RWPE2 (cell line): ENCODE measurements around the gene DMBT1.

ENCODE experiments used
- ATAC-seq: fragments of 200-7000 bp; cut with Tn5 transposase; 3 replicates; pipeline ENCODE4 v1.9.1; 2021; ENCODE audit warnings: low read depth
- DNase-seq: peaks from one replicate; pipeline ENCODE4 v3.0.0-alpha.2; 2020; ENCODE audit warnings: low spot score
- H3K27ac ChIP-seq: fragments of 450-650 bp; 2 replicates; pipeline ENCODE4 v1.5.1; 2017; ENCODE audit warnings: mild to moderate bottlenecking; ENCODE audit not compliant: poor library complexity, severe bottlenecking
- H3K27me3 ChIP-seq: fragments of 250-450 bp; sonication (Bioruptor Pico); 2 replicates; pipeline ENCODE4 v1.5.1; 2021; ENCODE audit warnings: mild to moderate bottlenecking, moderate library complexity; ENCODE audit not compliant: insufficient read depth, poor library complexity, severe bottlenecking
- H3K36me3 ChIP-seq: fragments of 250-450 bp; sonication (Bioruptor Pico); 2 replicates; pipeline ENCODE4 v1.5.1; 2020; ENCODE audit warnings: low read depth, mild to moderate bottlenecking, moderate library complexity
- H3K4me1 ChIP-seq: fragments of 250-450 bp; sonication (Bioruptor Pico); 2 replicates; pipeline ENCODE4 v1.5.1; 2021; ENCODE audit warnings: mild to moderate bottlenecking, moderate library complexity; ENCODE audit not compliant: insufficient read depth, poor library complexity, severe bottlenecking
- H3K4me3 ChIP-seq: fragments of 250-450 bp; sonication (Bioruptor Pico); 2 replicates; pipeline ENCODE4 v1.5.1; 2021; ENCODE audit warnings: mild to moderate bottlenecking, moderate library complexity; ENCODE audit not compliant: severe bottlenecking
- H3K9me3 ChIP-seq: fragments of 250-450 bp; sonication (Bioruptor Pico); 2 replicates; pipeline ENCODE4 v1.5.1; 2021; ENCODE audit warnings: mild to moderate bottlenecking, moderate library complexity; ENCODE audit not compliant: severe bottlenecking
- CTCF ChIP-seq: fragments of 450-650 bp; IDR thresholded peaks from one replicate; pipeline ENCODE4 v1.5.1; 2017; ENCODE audit warnings: mild to moderate bottlenecking, moderate library complexity; ENCODE audit not compliant: poor library complexity, severe bottlenecking

The DMBT1 gene

DNA sequence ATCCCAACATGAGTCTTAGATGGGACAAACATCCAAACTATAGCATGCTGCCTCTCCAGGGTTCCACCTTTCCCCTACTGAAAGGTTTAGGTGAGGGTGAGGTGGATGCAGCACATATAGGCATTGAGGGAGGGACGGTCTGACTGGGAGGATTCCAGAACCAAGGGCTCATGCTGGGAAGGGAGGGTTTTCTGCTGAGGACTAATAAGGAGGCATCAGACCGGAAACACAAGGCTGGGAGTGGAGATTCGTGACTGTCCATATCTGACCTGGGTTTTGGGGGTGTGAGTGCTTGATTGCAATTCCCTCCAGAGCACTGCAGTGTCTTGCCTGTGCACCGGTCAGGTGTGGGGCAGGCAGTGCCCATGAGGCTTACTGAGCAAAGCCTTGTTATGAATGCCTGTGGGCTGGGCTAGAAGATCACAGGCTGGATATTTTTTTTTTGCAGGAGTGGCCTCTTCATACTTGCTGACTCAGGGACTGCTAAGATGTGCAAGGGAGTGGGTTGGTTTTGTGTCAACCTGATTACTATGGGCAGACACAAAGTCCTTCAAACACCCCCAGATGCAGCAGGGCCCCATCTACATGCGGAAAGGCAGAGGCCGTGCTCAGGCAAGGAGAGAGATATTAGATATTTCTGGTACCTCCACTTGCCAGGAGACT is 26.7 kb downstream of the DMBT1 start:
- Histone ChIP-seq H3K36me3 (no peaks in the 10 kb centered on the region), H3K4me1 (no peaks in the 10 kb centered on the region), H3K27ac (no peak overlapping the region), H3K27me3 (no peaks in the 10 kb centered on the region), H3K4me3 (no peak overlapping the region), H3K9me3 (no peaks in the 10 kb centered on the region)
- DNase-seq (no peak), ATAC-seq (no peak)
- TF ChIP-seq CTCF: no peak

DNA sequence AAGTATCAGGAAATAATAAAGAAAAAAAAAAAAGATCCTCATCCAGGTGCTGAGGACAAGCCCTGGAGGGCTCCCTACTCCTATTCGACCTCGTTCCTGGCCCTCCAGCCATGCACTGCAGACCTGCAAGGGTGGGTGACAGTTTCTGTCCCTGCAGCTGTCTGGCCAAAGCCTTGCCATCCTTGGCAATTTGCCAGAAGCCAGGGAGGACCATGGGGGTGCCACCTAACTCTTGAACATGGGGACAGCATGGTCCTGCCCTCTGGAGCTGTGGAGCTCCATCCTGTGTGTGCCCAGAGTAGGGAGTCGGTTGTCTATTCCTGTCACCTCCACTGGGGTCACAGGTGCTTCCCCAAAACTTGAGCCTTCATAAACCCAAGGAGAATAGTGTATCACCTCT is 27.8 kb downstream of the DMBT1 start:
- no peak overlapping the region for H3K27ac ChIP-seq
- H3K27me3 ChIP-seq: no peaks in the 10 kb centered on the region
- no peak for TF ChIP-seq CTCF
- H3K4me3 ChIP-seq: no peak overlapping the region
- ATAC-seq: no peak
- no peaks in the 10 kb centered on the region for H3K36me3 ChIP-seq
- no peaks in the 10 kb centered on the region for H3K9me3 ChIP-seq
- no peak for DNase-seq
- no peaks in the 10 kb centered on the region for H3K4me1 ChIP-seq

GRCh38 chr10:122590153-122590552 is 29.6 kb downstream of the DMBT1 start:
- no peaks in the 10 kb centered on the region for H3K4me1 ChIP-seq
- no peaks in the 10 kb centered on the region for H3K27me3 ChIP-seq
- ATAC-seq (no peak), DNase-seq (no peak)
- H3K9me3 ChIP-seq: no peaks in the 10 kb centered on the region
- H3K4me3 ChIP-seq: no peak overlapping the region
- no peak for TF ChIP-seq CTCF
- no peak overlapping the region for H3K27ac ChIP-seq
- H3K36me3 ChIP-seq: no peaks in the 10 kb centered on the region

- H3K27ac ChIP-seq: no peak overlapping the region
- H3K36me3 ChIP-seq: no peaks in the 10 kb centered on the region
- no peaks in the 10 kb centered on the region for H3K4me1 ChIP-seq
- ATAC-seq (no peak), DNase-seq (no peak)
- H3K27me3 ChIP-seq: no peaks in the 10 kb centered on the region
- H3K4me3 ChIP-seq: no peak overlapping the region
- no peaks in the 10 kb centered on the region for H3K9me3 ChIP-seq
- TF ChIP-seq CTCF: no peak
Observed at GRCh38 chr10:122591736-122592135, 31.2 kb downstream of the DMBT1 start.

DNA sequence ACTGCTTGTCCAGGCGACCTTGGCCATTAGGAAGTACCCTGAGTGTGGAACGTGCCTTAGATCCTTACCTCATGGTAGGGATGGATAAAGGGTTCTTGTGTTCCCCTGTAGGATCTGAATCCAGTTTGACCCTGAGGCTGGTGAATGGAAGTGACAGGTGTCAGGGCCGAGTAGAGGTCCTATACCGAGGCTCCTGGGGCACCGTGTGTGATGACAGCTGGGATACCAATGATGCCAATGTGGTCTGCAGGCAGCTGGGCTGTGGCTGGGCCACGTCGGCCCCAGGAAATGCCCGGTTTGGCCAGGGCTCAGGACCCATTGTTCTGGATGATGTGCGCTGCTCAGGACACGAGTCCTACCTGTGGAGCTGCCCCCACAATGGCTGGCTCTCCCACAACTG is 31.6 kb downstream of the DMBT1 start:
- TF ChIP-seq CTCF: no peak
- DNase-seq (no peak), ATAC-seq (no peak)
- Histone ChIP-seq H3K36me3 (no peaks in the 10 kb centered on the region), H3K4me3 (no peak overlapping the region), H3K27ac (no peak overlapping the region), H3K4me1 (no peaks in the 10 kb centered on the region), H3K27me3 (no peaks in the 10 kb centered on the region), H3K9me3 (no peaks in the 10 kb centered on the region)
